ENCODE results near the gene ANTXRL. TPM values are rescaled to one million over a fixed set of nuclear protein-coding genes. Genes with fewer than 3 reads are reported as not detected.
"Not testable (repeated sequence)": the region's sequence is repeated elsewhere in the genome, so short reads cannot be mapped to it uniquely, and the experiment has no call there.

The ANTXRL gene
- total RNA-seq, 1 donor, result not detected

DNA sequence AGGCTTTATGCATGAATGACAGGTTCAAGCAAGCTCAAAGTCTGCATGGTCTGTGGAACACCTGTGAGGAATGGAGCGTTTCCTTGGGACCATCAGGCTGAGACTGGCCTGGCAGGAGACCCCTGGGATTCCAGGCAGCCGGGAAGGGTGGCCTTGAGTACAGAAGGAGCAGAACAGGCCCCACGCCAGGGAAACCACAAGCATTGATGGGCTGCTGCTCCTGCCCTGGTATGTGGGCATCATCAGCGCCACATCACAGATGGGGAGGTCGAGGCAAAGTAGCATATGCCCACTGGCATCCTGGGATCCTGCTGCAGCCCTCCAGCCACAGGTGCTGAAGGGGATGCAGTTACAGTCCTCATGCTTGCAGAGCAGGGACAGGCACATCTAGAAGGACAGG lies 40.9 kb downstream of the ANTXRL start:
- no peak for DNase-seq (ENCODE audit: low read depth)
- H3K4me3 ChIP-seq (ENCODE audit: low read depth, low read length), result no peak overlapping the region
- no peak for TF ChIP-seq CTCF (IDR thresholded peaks at IDR 0.05; ENCODE audit: insufficient read depth, low read depth, low read length)

- no peak overlapping the region for H3K4me3 ChIP-seq (ENCODE audit: low read depth, low read length)
- no peak for DNase-seq (ENCODE audit: low read depth)
- TF ChIP-seq CTCF (IDR thresholded peaks at IDR 0.05; ENCODE audit: insufficient read depth, low read depth, low read length), result no peak
Measured at GRCh38 chr10:46328853-46329689, 42.3 kb downstream of the ANTXRL start.

- H3K4me3 ChIP-seq (ENCODE audit: low read depth, low read length), result no peak overlapping the region
- no peak for TF ChIP-seq CTCF (IDR thresholded peaks at IDR 0.05; ENCODE audit: insufficient read depth, low read depth, low read length)
- DNase-seq (ENCODE audit: low read depth), result no peak
Measured at GRCh38 chr10:46329690-46330016, 42.9 kb downstream of the ANTXRL start.

DNA sequence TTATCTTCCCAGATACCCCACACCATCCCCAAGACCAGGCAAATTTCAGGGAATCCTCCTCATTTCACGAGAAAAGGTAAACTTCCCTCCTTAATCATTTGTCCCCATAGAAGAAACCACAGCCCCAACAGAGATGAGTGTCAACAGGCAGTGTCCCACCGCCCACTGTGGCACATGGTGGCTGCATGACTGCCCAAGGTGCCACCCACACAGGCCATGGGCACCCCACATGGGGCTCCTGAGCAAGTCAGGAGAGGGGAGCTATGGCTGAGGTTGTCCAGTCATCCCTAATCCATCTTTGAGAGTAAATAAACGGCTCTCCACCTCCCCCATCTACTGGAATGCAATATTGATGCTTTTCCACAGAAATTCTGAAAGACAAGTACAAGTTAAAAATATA lies 44.1 kb downstream of the ANTXRL start:
- DNase-seq (ENCODE audit: low read depth), result no peak
- no peak for TF ChIP-seq CTCF (IDR thresholded peaks at IDR 0.05; ENCODE audit: insufficient read depth, low read depth, low read length)
- H3K4me3 ChIP-seq (ENCODE audit: low read depth, low read length), result no peak overlapping the region

GRCh38 chr10:46365484-46365883 lies 78.7 kb downstream of the ANTXRL start:
- not testable (repeated sequence) for DNase-seq (ENCODE audit: low read depth)

DNA sequence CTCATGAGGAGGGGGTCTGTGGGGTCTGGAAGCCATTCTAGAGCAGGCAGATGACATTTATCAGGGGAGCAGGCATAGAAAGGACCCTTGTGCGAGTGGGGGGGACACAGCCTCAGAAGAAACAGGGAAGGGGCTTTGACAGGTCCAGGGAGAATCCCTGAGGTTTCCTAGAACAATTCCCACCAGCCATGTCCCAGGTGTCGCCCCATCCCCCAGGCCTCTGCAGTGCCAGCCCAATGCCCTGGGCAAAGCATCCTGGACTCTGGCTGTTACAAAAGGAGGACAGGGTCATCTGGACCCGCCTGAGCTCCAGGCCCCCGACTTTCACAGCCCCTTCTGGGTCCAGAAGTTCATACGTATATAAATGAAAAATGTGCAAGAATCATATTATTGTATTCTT lies 80.4 kb downstream of the ANTXRL start:
- H3K4me3 ChIP-seq (ENCODE audit: low read depth, low read length); DNase-seq (ENCODE audit: low read depth): not testable (repeated sequence)

More at GRCh38 chr10:46365484-46365883, 78.7 kb downstream of the ANTXRL start:
- H3K4me3 ChIP-seq (ENCODE audit: low read depth, low read length), result not testable (repeated sequence)

- H3K4me3 ChIP-seq (ENCODE audit: low read depth, low read length); DNase-seq (ENCODE audit: low read depth): not testable (repeated sequence)
Measured at GRCh38 chr10:46367666-46368240, 81.0 kb downstream of the ANTXRL start.

GRCh38 chr10:46368956-46369355 lies 82.2 kb downstream of the ANTXRL start:
- not testable (repeated sequence) for DNase-seq (ENCODE audit: low read depth); H3K4me3 ChIP-seq (ENCODE audit: low read depth, low read length)

DNA sequence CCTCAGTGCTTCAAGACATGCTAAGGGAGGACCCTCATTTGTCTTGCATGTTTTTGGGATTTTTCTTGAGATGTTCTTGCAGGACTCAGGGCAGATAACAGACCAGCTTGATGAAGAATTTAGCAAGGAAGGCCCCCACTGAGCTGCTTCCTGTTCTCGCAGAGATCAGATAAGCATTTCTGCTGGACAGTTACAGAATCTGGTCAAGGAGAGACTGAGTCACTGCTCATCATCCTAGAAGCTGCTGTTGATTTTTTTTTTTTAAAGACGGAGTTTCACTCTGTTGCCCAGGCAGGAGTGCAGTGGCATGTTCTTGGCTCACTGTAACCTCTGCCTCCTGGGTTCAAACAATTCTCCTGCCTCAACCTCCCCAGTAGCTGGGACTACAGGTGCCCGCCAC lies 87.6 kb downstream of the ANTXRL start:
- DNase-seq (ENCODE audit: low read depth); H3K4me3 ChIP-seq (ENCODE audit: low read depth, low read length): not testable (repeated sequence)

GRCh38 chr10:46375406-46375805 lies 88.6 kb downstream of the ANTXRL start, which contains the start of gene ANXA8L1:
TSS of gene ANXA8L1 (plus strand) at chr10:46375776. CDS start at chr10:46375852, 76 bp downstream.
- peak within 1 kb of the TSS; percentile 12 for H3K4me3 ChIP-seq (ENCODE audit: low read depth, low read length)
- DNase-seq (ENCODE audit: low read depth), result not testable (repeated sequence)

GRCh38 chr10:46377022-46377421 lies 90.2 kb downstream of the ANTXRL start:
- DNase-seq (ENCODE audit: low read depth); H3K4me3 ChIP-seq (ENCODE audit: low read depth, low read length): not testable (repeated sequence)

GRCh38 chr10:46377651-46378050 lies 90.9 kb downstream of the ANTXRL start:
- H3K4me3 ChIP-seq (ENCODE audit: low read depth, low read length); DNase-seq (ENCODE audit: low read depth): not testable (repeated sequence)

DNA sequence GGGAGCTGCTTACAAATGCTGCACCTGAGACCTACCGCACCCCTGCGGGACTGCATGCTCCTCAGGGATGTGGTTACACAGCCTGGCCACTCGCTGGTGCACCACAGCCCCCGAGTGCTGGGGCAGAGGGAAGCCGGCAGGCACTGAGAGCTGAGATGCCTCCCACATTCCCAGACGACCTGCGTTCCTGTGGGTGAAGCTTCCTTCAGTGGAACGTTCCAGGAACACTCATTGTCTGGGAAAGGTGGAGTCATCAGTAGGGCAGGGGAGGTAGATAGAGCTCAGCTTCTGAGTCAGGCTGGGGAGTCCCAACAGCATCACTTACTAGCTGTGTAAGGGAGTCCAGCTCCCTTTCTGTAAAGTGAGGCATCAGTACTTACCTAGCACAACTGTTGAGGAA lies 91.3 kb downstream of the ANTXRL start:
- not testable (repeated sequence) for H3K4me3 ChIP-seq (ENCODE audit: low read depth, low read length); DNase-seq (ENCODE audit: low read depth)

DNA sequence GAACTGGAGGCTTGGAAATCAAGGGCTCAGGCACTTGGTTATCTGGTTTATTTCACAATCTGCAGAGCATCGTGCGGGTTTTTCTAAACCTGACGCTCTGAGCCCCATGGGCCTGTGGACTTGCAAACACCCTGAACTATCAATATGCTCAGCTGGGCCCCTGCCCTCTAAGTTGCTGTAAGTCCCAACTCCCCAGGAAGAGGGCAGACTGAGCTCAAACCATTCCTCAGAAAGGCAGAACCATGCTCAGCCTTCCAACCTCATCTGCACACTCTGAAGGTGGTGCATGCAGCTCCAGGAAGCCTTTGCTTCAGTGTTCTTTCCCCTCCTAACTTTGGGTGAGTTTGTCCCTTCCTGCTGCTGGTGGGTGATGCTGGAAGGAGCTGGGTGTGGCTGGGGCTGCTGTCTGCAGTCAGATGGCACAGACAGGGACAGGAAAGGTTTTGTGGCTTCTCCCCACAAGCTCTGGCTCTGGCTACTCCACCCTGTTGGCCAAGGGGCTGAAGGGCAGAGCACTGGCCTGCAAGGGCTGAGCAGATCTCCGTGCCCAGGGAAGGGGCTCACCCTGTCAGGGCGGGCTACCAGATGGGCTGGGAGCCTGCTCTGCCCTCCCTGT lies 92.5 kb downstream of the ANTXRL start:
- DNase-seq (ENCODE audit: low read depth); H3K4me3 ChIP-seq (ENCODE audit: low read depth, low read length): not testable (repeated sequence)
